ENCODE measurements around the gene CNGA4.
"Not testable (repeated sequence)": the region's sequence is repeated elsewhere in the genome, so short reads cannot be mapped to it uniquely, and the experiment has no call there.

CNGA4 gene

GRCh38 chr11:6225024-6225423 lies 13.9 kb upstream of the CNGA4 start:
- DNase-seq (ENCODE audit: insufficient read length, low spot score) (no peak), FAIRE-seq (no peak)

- DNase-seq (ENCODE audit: insufficient read length, low spot score) (no peak), FAIRE-seq (no peak)
Observed at GRCh38 chr11:6225896-6226295, 13.0 kb upstream of the CNGA4 start.

- no peak for FAIRE-seq
- DNase-seq (ENCODE audit: insufficient read length, low spot score), result no peak
Observed at GRCh38 chr11:6228520-6228919, 10.4 kb upstream of the CNGA4 start.

DNA sequence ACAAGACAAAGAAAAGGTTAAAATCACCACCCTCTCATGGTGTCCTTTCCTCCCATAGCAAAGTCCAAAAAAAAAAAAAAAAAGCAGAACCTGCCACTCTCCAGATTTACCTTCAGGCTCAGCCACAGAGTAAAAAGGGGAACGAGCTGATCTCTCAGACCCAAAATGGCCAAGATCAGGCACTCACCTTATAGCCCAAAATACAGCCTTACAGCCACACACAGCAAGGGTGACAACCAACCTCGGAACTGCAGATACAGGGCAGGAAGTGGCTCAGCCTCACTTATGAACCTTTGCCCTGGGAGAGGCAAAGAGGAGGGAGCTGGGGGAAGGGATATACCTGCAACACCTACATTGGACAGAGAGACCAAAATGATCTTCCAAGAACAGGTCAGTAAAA lies 9.0 kb upstream of the CNGA4 start:
- FAIRE-seq (no peak), DNase-seq (ENCODE audit: insufficient read length, low spot score) (no peak)

GRCh38 chr11:6232899-6233298 lies 6.0 kb upstream of the CNGA4 start:
- DNase-seq (ENCODE audit: insufficient read length, low spot score) (no peak), FAIRE-seq (no peak)

- FAIRE-seq, result no peak
- DNase-seq (ENCODE audit: insufficient read length, low spot score), result no peak
Observed at GRCh38 chr11:6233984-6234386, 4.9 kb upstream of the CNGA4 start.

- DNase-seq (ENCODE audit: insufficient read length, low spot score) (peak; percentile 91), FAIRE-seq (peak; percentile 100)
Observed at GRCh38 chr11:6234387-6235107, 4.3 kb upstream of the CNGA4 start, which contains the start of gene FHIP1B. Gene FHIP1B (minus strand): TSS chr11:6234636. CDS start chr11:6224516, 10,120 bp downstream.

DNA sequence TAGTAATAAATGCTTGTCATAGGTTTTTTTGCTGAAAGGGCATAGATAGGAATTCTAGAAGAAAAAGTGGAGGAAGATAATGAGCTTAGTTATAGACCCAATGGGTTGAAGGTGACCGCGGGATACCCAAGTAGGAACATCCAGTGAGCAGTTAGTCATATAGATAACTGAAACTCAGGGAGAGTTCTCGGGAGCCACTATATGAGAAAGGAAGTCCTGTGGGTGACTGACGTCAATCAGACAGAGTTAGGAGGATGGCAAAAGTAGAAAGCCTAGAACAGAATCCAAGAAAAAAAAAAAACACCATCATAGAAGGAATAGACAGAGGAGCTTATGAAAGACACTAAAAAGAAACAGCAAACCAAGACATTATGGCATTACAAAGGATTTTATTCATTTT lies 1.6 kb upstream of the CNGA4 start:
- no peak for DNase-seq (ENCODE audit: insufficient read length, low spot score)

DNA sequence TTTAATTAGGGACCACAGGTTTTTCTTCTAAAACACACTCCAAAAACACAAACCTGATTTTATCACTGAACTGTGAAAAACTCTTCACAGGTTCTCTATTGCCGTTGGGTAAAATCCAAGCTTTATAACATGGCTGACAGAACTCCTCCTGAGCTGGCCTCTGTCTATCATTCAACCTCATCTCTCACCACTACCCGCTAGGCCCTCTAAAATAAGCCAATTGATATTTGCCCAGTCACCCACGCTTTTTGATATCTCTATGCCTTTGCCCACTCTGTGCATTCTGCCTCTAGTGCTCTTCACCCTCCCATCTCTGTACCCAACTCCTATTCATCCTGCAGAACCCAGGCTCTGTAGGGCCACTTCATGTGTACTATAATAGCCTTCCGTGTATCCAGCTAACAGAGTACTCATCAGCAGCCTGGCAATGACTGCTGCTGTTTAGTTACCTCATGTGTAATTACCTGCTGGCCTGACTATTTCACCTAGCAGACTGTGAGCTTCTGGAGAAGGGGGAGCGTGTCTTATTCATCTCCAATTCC lies 1.1 kb upstream of the CNGA4 start:
- DNase-seq (ENCODE audit: insufficient read length, low spot score), result no peak
- FAIRE-seq, result no peak

More for the DNA sequence above, 1.6 kb upstream of the CNGA4 start:
- FAIRE-seq, result no peak

- DNase-seq (ENCODE audit: insufficient read length, low spot score), result no peak
- FAIRE-seq, result no peak
Observed at GRCh38 chr11:6240139-6240538, 1.2 kb downstream of the CNGA4 start.

DNA sequence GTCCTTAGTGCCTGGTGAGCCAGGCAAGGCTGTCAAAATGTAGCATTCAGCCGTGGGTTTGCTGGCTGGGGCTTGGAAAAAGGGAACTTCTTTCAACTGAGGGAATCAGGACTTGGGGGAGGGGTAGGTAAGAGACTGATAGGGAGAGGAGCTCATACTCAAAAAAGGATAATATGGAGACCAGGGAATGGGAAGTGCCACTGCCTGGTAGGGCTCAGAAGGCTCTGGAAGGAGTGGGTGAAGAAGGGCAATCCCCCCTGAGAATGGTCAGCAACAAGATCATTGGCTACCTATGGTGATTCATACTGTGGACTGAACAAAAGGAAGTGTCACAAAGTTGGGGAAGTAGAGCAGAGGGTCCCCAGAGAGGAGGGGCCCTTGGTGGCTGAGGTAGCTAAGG lies 1.9 kb downstream of the CNGA4 start:
- FAIRE-seq, result no peak

DNA sequence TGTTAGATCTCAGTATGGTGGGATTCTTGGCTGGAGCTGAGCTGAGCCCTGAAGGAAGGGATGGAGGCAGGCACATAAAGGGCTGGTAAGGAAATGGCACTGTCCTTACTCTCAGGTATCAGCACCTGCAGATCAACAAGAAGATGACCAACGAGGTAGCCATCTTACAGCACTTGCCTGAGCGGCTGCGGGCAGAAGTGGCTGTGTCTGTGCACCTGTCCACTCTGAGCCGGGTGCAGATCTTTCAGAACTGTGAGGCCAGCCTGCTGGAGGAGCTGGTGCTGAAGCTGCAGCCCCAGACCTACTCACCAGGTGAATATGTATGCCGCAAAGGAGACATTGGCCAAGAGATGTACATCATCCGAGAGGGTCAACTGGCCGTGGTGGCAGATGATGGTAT lies 2.4 kb downstream of the CNGA4 start:
- DNase-seq (ENCODE audit: insufficient read length, low spot score), result no peak
- no peak for FAIRE-seq

More for the DNA sequence above, 1.9 kb downstream of the CNGA4 start:
- no peak for DNase-seq (ENCODE audit: insufficient read length, low spot score)

GRCh38 chr11:6245536-6245935 lies 6.6 kb downstream of the CNGA4 start:
- FAIRE-seq, result no peak
- DNase-seq (ENCODE audit: insufficient read length, low spot score), result no peak

DNA sequence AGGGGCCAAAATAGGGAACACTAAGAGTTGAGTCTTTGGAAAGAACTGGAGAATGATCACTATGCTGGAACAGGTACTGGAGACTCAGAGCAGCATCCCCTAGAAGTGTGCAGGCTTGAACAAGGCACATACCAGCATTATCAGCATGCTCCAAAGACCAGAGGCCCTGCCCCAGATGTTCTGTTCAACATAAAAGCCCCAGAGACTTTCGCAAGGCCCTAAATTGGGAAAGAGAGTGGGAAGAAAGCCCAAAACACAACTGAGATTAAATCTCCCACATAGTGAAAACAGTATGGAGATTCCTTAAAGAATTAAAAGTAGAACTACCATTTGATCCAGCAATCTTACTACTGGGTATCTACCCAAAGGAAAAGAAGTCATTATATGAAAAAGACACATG lies 9.4 kb downstream of the CNGA4 start:
- no peak for DNase-seq (ENCODE audit: insufficient read length, low spot score)
- FAIRE-seq, result no peak

GRCh38 chr11:6248897-6249296 lies 10.0 kb downstream of the CNGA4 start:
- not testable (repeated sequence) for DNase-seq (ENCODE audit: insufficient read length, low spot score); FAIRE-seq

DNA sequence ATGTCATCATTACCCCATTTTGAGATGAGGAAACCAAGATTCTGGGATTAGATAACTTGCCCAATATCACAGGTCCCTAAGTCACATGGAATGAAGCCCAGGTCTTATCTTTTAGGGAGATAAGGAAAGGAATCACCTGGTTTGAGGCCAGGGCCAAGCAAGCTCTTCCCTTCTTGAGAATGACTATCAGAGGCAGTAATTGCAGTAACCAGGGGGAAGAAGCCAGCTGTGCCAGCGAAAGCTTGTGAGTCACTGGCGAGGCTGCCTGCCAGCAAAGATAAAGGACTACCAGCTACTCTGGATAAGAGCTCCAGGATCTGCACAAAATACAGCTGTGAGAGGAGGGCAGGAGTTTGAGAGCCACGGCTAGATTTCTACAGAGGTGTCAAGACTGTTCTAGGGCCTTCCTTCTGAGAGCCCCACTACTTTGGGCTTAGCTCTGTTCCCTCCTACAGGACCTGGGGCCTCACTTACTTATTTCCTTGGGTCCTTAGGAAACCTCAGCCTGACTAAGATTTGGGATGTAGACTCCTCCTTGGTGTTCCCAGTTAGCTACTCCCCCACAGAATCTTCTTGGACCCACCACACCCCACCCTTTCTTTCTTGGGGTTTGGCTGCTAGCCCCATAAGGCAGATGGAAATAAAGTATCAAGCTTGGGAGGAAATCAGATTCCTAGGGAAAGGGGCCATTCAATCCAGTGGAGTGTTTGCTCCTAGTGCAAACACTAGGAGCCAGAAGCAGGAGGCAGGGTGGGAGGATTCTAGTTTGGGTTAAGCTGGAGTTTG lies 11.1 kb downstream of the CNGA4 start:
- FAIRE-seq, result no peak

DNA sequence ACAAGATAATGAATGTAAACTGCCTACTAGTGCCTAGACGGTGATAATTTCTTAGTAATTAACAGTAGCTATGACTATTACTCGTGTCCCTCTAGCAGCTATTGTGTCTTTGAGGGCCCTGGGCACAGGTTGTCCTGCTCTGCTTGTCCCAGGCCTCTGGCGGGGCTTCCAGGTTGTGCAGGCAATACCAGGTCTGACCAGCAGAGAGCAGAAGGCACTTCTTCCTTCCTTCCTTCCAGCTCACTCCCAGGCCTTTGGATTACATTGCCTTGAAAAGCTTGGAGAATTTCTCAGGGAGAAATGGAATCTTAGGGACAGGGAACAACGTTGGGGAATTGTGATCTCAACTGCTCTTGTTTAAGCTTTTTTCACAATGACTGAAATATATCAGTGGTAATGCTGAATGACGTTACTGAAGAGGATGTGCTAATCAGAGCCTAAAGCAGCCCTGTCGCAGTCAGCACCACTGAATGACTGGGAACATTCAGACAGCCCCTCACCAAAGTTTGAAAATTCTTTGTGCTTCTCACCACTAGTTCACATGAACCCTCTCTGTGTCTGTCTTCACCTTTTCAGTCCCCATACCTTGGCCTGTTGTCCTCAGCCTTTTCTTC lies 12.3 kb downstream of the CNGA4 start:
- DNase-seq (ENCODE audit: insufficient read length, low spot score), result peak; percentile 46
- FAIRE-seq, result peak; percentile 42

More for the DNA sequence above, 11.1 kb downstream of the CNGA4 start:
- no peak for DNase-seq (ENCODE audit: insufficient read length, low spot score)

GRCh38 chr11:6251990-6252473 lies 13.1 kb downstream of the CNGA4 start:
- DNase-seq (ENCODE audit: insufficient read length, low spot score) (no peak), FAIRE-seq (no peak)

GRCh38 chr11:6253197-6253596 lies 14.3 kb downstream of the CNGA4 start:
- DNase-seq (ENCODE audit: insufficient read length, low spot score) (no peak), FAIRE-seq (no peak)

- FAIRE-seq (no peak), DNase-seq (ENCODE audit: insufficient read length, low spot score) (no peak)
Observed at GRCh38 chr11:6258141-6258540, 19.3 kb downstream of the CNGA4 start.

GRCh38 chr11:6258571-6259081 lies 19.7 kb downstream of the CNGA4 start:
- no peak for DNase-seq (ENCODE audit: insufficient read length, low spot score)
- no peak for FAIRE-seq

All from GM19239 (cell line).